Measurements from ENCODE around the gene UBA52. TPM values are rescaled to one million over a fixed set of nuclear protein-coding genes. Genes with fewer than 3 reads are reported as not detected.

UBA52 gene
- total and polyA plus RNA-seq, 10 of the 15 experiments (the other 5 are each of a cell fraction or from before 2014, with no cell fraction given), result 1,131 to 2,392 (median 1,645) TPM

DNA sequence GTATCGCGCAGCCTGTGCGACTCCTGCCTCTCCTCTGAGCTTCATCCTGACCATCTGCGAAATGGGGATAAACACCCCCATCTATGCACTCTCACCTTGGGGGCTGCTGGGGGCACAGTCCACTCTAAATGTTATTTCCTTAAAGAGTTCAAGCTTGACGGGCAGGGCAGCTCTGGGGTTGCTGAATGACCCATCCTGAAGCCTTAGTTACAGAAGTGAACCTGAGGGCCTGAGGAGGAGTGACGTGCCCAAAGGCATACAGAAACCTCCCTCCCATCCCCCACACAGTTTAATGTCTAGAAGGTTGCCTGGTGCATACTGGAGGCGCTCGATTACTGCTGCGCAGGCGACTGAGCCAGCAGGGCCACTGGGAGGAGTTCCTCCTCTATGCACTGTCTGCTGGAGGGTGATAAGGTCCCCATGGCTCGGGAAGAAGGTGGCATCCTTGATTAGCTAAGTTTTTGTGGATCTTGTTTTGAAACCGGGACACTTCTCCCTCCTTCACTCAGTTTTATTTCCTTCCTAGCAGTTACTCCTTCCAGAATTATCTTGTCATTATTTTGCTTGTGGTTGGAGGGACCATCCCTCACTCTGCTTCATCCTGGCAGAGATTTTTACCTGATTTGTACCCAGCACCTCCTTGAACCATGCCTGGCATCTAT is 27.7 kb upstream of the UBA52 start (continued):
- TF ChIP-seq SKIL (IDR thresholded peaks at IDR 0.05; ENCODE audit: low read depth, poor library complexity, severe bottlenecking) (peak; percentile 69), SMARCA5 (IDR thresholded peaks at IDR 0.05) (peak; percentile 60; the same call in 1 of the 2 replicates), SUZ12 (IDR thresholded peaks at IDR 0.05; ENCODE audit: unreplicated experiment) (no peak), FOS (IDR thresholded peaks at IDR 0.05; ENCODE audit: borderline replicate concordance, extremely low read depth, insufficient read length) (no peak), ETV6 (conservative IDR thresholded peaks at IDR 0.05 in 1 of 2, IDR thresholded peaks at IDR 0.05 in 1 of 2; ENCODE audit: borderline replicate concordance in 1 of 2, low read depth in 1 of 2) (no peak), MEF2A (IDR thresholded peaks at IDR 0.05; ENCODE audit: insufficient read depth, low read depth, low read length) (no peak), ZSCAN29 (IDR thresholded peaks at IDR 0.05) (no peak), RB1 (IDR thresholded peaks at IDR 0.05; ENCODE audit: borderline replicate concordance) (0 out of 2 replicates have a peak, but pooled peaks have one; percentile 35), MTA2 (IDR thresholded peaks at IDR 0.05; ENCODE audit: low read depth) (no peak), NR2C2 (IDR thresholded peaks at IDR 0.05; ENCODE audit: borderline replicate concordance, control insufficient read depth, insufficient read length, low read depth) (no peak), DPF2 (IDR thresholded peaks at IDR 0.05) (no peak), NRF1 (conservative IDR thresholded peaks at IDR 0.05; ENCODE audit: low read depth, low read length) (peak; percentile 51), NKRF (conservative IDR thresholded peaks at IDR 0.05) (no peak), KDM1A (IDR thresholded peaks at IDR 0.05; ENCODE audit: borderline replicate concordance) (no peak), NFYA (IDR thresholded peaks at IDR 0.05; ENCODE audit: borderline replicate concordance, low read depth, low read length) (no peak), GABPA (IDR thresholded peaks at IDR 0.05; ENCODE audit: low read depth) (no peak), RAD51 (IDR thresholded peaks at IDR 0.05) (no peak), CREM (IDR thresholded peaks at IDR 0.05; ENCODE audit: low read depth) (peak; percentile 39; the same call in 1 of the 2 replicates), CTCF (IDR thresholded peaks at IDR 0.05 in 2 of 3, conservative IDR thresholded peaks at IDR 0.05 in 1 of 3; ENCODE audit: control insufficient read depth in 2 of 3, extremely low read depth in 1 of 3, insufficient read depth in 1 of 3, low read depth in 3 of 3, low read length in 3 of 3) (peak; percentile 20 to 71 (median 27); a peak in 4 of 6 replicates), KLF5 (IDR thresholded peaks at IDR 0.05; ENCODE audit: partially characterized antibody) (no peak), TAF1 (IDR thresholded peaks at IDR 0.05; ENCODE audit: borderline replicate concordance, low read depth, low read length) (peak; percentile 83), TCF3 (IDR thresholded peaks at IDR 0.05; ENCODE audit: borderline replicate concordance, insufficient read depth, low read depth, low read length) (no peak), ZBED1 (IDR thresholded peaks at IDR 0.05; ENCODE audit: borderline replicate concordance) (no peak)
